Effector CD4-positive, alpha-beta T cell (primary cell): ENCODE data around the gene CDC42EP5. TPM values are rescaled to one million over a fixed set of nuclear protein-coding genes. Genes with fewer than 3 reads are reported as not detected.
"Not testable (repeated sequence)": the region's sequence is repeated elsewhere in the genome, so short reads cannot be mapped to it uniquely, and the experiment has no call there.

Source experiments
- DNase-seq: peaks from one replicate; pipeline ENCODE4 v3.0.0-alpha.2; 2020
- total RNA-seq: gene quantifications from one replicate; lab custom pipeline; 2026; lab: John Stamatoyannopoulos, UW

Gene CDC42EP5
- not detected for total RNA-seq

GRCh38 chr19:54473071-54473891 is at the start of gene CDC42EP5:
CDC42EP5 (minus strand) TSS chr19:54473296; CDS start chr19:54465547, 7,749 bp downstream.
- no peak for DNase-seq

- no peak for DNase-seq
Measured at GRCh38 chr19:54521860-54522513, 48.9 kb upstream of the CDC42EP5 start.

- DNase-seq, result no peak
Measured at GRCh38 chr19:54521022-54521859, 48.1 kb upstream of the CDC42EP5 start.

GRCh38 chr19:54518844-54519243 is 45.7 kb upstream of the CDC42EP5 start:
- DNase-seq, result no peak

DNA sequence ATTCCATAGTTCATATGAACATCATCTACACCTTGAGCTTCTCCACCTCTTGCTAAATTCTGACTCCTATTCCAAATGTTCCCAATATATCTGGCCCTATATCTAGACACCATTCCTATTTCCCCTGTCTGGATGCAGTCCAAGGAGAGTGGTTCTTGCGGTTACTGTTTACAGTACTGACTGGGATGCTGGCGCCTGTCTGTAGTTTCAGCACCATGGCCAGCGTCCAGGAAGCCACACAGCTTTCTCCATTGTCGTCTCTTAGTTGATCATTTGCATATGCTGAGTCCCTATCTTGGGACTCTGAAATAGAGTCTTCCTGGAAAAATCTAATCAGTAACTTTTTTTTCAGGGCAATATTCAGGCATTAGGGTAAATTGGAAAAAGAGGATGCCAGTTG is 44.4 kb upstream of the CDC42EP5 start:
- DNase-seq, result peak; percentile 47

- no peak for DNase-seq
Measured at GRCh38 chr19:54515156-54515555, 42.1 kb upstream of the CDC42EP5 start.

DNA sequence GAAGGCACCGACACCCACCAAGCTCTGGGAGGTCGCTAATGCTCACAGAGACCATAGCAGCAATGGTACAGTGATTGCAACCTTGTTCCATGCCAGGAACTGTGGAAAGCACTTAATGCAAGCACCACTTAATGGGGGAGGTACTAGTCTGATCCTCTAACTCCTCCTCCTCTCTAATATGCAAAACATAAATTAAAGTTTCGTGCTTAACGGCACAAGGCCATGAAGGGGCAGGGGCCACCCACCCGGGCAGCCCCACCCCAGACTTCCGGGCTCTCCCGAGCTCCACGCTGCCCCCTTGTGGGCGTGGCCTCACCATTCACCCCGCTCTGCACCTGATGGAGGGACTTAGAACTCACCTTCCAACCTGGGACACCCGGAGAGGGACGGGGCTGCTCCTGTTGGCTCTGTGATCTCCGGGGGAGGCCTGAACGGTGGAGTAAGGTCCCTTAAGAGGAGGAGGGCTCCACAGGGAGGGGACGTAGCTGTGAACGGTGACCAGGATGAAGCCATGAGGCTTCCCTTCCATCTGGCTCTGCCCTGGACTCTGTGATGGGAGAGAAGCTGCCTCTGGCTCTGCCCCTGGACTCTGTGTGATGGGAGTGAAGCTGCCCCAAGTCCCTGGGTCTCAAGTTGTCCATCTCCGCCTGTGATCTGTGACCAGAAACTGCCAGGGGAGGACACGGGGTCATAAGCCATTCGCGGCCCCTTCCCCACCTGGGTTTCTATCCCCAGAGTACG is 36.3 kb upstream of the CDC42EP5 start:
- DNase-seq, result not testable (repeated sequence)

DNA sequence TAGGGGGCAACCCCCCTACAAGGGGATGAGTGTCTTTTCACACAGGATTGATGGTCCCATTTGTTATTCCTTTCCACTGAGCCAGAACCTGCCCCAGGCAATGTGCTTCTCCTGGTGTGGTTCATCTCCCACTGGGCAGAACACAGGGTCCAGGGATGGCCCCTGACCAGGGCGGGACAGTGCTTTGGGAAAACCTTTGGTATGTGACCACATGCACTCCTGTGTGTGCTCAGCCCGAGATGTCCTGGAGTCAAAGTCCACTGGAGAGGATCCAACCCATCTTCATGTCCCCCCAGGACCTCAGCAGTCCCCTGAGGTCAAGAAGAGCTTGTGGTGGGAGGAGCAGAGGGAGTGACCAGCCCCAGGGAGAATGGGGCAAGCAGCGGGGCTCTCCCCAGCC is 35.4 kb upstream of the CDC42EP5 start:
- not testable (repeated sequence) for DNase-seq

- no peak for DNase-seq
Measured at GRCh38 chr19:54507824-54508223, 34.7 kb upstream of the CDC42EP5 start.

DNA sequence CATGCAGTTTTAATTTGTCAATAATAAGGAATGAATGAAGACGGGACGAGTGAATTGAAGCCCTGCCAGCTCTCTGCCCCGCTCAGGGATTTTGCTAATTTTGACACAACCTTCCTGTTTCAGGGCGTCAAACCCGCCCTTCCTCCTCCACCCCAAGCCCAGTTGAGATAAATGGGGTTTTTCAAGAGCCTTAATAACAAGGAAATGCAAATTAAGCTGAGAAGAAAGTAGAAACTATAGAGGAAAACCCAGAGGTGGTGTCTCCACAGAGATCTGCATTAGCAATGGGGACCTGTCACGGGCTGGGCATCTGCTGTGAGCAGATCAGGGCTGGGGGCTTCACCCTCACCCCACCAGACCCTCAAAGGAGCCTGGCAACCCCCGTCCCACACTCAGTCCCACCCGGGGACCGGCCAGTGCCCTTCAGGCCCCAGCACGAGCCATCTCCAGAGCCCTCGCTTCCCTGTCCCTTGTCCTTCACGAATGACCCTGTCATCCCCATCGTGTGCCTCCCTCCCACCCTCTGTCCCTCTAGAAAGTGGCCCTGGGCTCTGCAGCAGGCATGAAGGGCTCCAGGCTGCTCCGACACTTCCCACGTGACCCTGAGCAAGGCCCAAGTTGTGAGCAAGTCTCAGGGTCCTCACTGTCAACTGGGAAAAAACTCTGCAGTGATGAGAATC is 34.1 kb upstream of the CDC42EP5 start:
- DNase-seq, result not testable (repeated sequence)

- DNase-seq, result no peak
Measured at GRCh38 chr19:54506079-54506478, 33.0 kb upstream of the CDC42EP5 start.

DNA sequence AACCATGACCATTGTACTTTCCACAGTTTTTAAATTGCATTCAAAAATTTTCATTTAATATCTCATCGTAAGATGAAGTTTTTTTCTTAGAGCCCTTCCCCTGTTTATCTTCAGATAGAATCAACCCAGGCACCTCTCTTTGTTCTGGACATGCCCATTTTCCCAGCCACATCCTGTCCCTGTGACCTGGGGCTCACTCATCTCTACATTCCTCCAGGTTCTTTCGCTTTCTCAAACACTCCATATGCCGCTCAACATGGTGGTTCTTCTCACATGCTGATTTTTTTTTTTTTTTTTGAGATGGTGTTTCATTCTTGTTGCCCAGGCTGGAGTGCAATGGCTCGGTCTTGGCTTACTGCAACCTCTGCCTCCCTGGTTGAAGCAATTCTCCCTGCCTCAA is 32.4 kb upstream of the CDC42EP5 start:
- DNase-seq, result not testable (repeated sequence)

- DNase-seq, result no peak
Measured at GRCh38 chr19:54502518-54503048, 29.5 kb upstream of the CDC42EP5 start, which contains the start of gene LAIR2. LAIR2 (plus strand) TSS chr19:54502831; CDS start chr19:54502919, 88 bp downstream.

- DNase-seq, result not testable (repeated sequence)
Measured at GRCh38 chr19:54498451-54498772, 25.3 kb upstream of the CDC42EP5 start.

DNA sequence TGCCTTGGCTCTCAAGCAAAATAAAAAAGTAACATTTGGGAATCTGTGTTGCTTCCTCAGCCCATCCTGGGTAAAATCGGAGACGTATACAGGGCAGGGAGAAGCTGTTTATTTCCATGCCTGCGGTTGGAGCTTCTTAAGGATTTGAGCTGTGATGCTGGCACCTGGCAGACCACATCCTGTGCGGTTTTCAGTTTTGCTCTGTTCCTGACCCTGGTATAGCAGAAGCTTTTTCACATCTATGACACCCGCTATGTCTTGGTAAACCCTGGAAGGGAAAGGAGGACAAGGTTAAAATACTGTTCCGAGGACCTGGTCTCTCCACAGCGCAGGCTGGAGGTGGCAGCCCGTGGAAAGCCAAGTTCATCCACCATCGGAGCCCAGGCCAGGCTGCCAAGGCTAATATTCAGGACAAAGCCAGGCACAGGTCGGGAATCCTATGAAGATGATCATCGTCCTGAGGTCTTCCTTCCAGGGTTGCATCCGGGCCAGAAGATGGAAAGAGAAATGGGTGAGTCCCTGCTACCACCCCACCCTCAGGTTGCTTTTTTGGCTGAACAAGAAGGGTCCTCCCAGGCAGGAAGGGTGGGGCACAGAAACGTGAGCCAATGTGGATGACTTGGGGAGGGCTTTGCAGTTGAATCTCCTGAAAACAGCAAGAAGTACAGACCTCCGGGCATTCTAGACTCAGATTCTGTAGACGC is 24.8 kb upstream of the CDC42EP5 start:
- DNase-seq, result not testable (repeated sequence)

- DNase-seq, result not testable (repeated sequence)
Measured at GRCh38 chr19:54495284-54495683, 22.2 kb upstream of the CDC42EP5 start.

- DNase-seq, result no peak
Measured at GRCh38 chr19:54493967-54494585, 21.0 kb upstream of the CDC42EP5 start.

GRCh38 chr19:54493056-54493455 is 20.0 kb upstream of the CDC42EP5 start:
- not testable (repeated sequence) for DNase-seq

- no peak for DNase-seq
Measured at GRCh38 chr19:54492568-54492967, 19.5 kb upstream of the CDC42EP5 start.

DNA sequence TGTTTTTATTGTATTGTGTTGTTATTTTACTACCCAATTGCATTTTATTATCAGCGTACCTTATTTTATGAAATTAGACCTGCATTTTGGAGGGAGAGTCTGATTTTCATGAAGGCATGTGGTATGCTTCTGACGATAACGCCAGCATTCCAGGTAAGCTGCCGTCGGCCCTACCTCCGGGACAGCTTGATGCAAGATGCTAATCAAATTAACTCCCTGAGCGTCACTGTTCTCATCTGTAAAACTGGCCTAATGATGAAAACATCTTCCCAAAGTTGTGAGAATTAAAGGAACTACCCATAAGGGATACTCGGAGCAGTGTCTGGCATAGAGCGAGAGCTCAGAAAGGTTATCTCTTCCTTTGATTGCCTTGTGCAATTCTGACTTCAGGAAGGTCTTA is 16.7 kb upstream of the CDC42EP5 start:
- DNase-seq, result no peak
